Measurements from ENCODE around the gene IL36RN.

The IL36RN gene

GRCh38 chr2:113050921-113051895 lies 7.8 kb upstream of the IL36RN start:
- no peak for DNase-seq

GRCh38 chr2:113052396-113052917 lies 6.5 kb upstream of the IL36RN start, which contains the start of gene IL36B:
Gene IL36B, minus strand, starts transcription at chr2:113052867.
- no peak for DNase-seq

- no peak for DNase-seq
Observed at GRCh38 chr2:113053666-113054065, 5.3 kb upstream of the IL36RN start.

- no peak for DNase-seq
Observed at GRCh38 chr2:113054066-113054465, 4.9 kb upstream of the IL36RN start.

- no peak for DNase-seq
Observed at GRCh38 chr2:113056521-113056920, 2.5 kb upstream of the IL36RN start.

GRCh38 chr2:113057117-113057516 lies 1.9 kb upstream of the IL36RN start:
- DNase-seq, result no peak

GRCh38 chr2:113058411-113058994 lies 495 bp upstream of the IL36RN start:
- no peak for DNase-seq

- no peak for DNase-seq
Observed at GRCh38 chr2:113060396-113060795, 1.4 kb downstream of the IL36RN start.

GRCh38 chr2:113060796-113061195 lies 1.8 kb downstream of the IL36RN start:
- no peak for DNase-seq

GRCh38 chr2:113061241-113061640 lies 2.2 kb downstream of the IL36RN start:
- no peak for DNase-seq

GRCh38 chr2:113061896-113062770 lies 3.1 kb downstream of the IL36RN start:
- no peak for DNase-seq

- no peak for DNase-seq
Observed at GRCh38 chr2:113064281-113064680, 5.3 kb downstream of the IL36RN start.

- no peak for DNase-seq
Observed at GRCh38 chr2:113064898-113065297, 5.9 kb downstream of the IL36RN start.

GRCh38 chr2:113067681-113068080 lies 8.7 kb downstream of the IL36RN start, which contains the start of gene IL1F10:
Gene IL1F10, plus strand, starts transcription at chr2:113067970. Its CDS starts 4,769 bp downstream, at chr2:113072739.
- no peak for DNase-seq

GRCh38 chr2:113068249-113068648 lies 9.3 kb downstream of the IL36RN start:
- DNase-seq, result no peak

- no peak for DNase-seq
Observed at GRCh38 chr2:113068706-113069485, 9.9 kb downstream of the IL36RN start.

GRCh38 chr2:113069676-113070605 lies 10.9 kb downstream of the IL36RN start:
- no peak for DNase-seq

- no peak for DNase-seq
Observed at GRCh38 chr2:113070606-113070975, 11.6 kb downstream of the IL36RN start.

GRCh38 chr2:113072584-113072983 lies 13.6 kb downstream of the IL36RN start:
- no peak for DNase-seq

GRCh38 chr2:113073325-113073834 lies 14.4 kb downstream of the IL36RN start:
- DNase-seq, result no peak

GRCh38 chr2:113075030-113075429 lies 16.0 kb downstream of the IL36RN start:
- no peak for DNase-seq
